HG02759 (cell line): ENCODE results near the gene YY1AP1.
"Not testable (repeated sequence)": the region's sequence is repeated elsewhere in the genome, so short reads cannot be mapped to it uniquely, and the experiment has no call there.

ENCODE experiments used
- ATAC-seq: cut with Tn5 transposase; IDR thresholded peaks from one replicate; pipeline ENCODE4 v1.9.1; 2021; ENCODE audit warnings: mild to moderate bottlenecking, moderate library complexity; ENCODE audit not compliant: unreplicated experiment

The YY1AP1 gene

GRCh38 chr1:155688324-155689080, at the start of gene YY1AP1:
YY1AP1 (minus strand) TSS chr1:155688774; CDS start chr1:155680436, 8,338 bp downstream.
- peak; percentile 86 for ATAC-seq

DNA sequence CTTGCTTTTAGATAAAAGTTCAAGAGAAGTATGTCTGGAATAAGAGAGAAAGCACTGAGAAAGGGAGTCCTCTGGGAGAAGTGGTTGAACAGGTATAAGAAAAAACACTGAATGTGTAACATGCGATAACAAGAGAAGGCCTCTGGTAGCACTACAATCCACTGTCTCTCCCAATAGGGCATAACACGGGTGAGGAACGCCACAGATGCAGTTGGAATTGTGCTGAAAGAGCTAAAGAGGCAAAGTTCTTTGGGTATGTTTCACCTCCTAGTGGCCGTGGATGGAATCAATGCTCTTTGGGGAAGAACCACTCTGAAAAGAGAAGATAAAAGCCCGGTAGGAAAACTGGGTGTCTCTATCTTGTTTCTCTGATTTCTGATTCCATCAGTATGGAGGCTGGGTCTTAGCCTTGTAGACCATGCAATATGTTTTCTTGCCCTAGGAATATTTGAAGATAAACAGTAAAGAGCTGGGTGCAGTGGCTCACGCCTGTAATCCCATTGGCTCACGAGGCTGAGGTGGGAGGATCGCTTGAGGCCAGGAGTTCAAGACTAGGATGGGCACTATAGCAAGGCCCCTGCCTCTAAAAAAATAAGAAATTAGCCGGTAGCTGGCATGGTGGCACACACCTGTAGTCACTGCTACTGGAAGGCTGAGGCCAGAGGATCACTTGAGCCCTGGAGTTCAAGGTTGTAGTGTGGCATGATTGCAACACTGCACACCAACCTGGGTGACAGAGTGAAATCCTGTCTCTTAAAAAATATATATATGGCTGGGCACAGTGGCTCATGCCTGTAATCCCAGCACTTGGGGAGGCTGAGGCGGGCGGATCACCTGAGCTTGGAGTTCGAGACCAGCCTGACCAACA, 40.7 kb upstream of the YY1AP1 start:
- no peak for ATAC-seq

DNA sequence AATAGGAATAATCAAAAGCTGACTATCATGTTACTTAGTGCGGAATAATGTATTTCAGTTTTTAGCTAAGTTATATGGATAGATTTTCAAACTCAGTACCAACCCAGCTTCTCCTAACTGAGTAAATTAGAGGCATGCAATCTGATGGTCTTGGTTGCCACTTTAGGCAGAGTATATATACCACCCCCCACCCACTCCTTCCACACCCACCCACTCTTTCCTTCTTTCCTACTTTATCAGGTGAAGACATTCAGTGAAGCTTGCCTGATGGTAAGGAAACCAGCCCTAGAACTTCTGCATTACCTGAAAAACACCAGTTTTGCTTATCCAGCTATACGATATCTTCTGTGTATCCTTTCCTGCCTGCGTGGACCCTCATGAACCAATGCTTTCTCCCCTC, 36.6 kb upstream of the YY1AP1 start:
- ATAC-seq = no peak

GRCh38 chr1:155719703-155720102, 31.1 kb upstream of the YY1AP1 start:
- ATAC-seq = no peak

DNA sequence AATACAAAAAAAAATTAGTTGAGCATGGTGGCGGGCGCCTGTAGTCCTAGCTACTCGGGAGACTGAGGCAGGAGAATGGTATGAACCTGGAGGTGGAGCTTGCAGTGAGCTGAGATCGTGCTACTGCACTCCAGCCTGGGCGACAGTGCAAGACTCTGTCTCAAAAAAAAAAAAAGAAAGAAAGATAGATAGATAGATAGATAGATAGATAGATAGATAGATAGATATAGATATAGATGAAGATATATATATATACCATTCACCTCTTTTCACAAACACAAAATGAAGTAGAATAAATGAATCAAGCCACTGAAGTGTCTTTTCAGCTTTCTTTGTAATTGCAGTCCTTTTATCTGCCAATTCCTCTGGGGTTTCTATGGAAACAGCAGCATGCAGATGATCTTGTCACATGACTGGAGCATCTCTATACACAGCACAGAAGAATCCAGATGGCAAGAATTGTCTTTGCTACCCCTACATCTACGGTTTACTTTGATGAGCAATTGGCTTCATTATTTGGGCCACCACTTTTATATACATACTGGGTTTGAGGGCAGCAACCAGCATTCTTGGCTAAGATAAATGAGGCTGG, 30.0 kb upstream of the YY1AP1 start:
- not testable (repeated sequence) for ATAC-seq

GRCh38 chr1:155717041-155717440, 28.5 kb upstream of the YY1AP1 start:
- ATAC-seq = no peak

GRCh38 chr1:155715777-155716176, 27.2 kb upstream of the YY1AP1 start:
- ATAC-seq = no peak

GRCh38 chr1:155715056-155715455, 26.5 kb upstream of the YY1AP1 start:
- ATAC-seq = not testable (repeated sequence)

DNA sequence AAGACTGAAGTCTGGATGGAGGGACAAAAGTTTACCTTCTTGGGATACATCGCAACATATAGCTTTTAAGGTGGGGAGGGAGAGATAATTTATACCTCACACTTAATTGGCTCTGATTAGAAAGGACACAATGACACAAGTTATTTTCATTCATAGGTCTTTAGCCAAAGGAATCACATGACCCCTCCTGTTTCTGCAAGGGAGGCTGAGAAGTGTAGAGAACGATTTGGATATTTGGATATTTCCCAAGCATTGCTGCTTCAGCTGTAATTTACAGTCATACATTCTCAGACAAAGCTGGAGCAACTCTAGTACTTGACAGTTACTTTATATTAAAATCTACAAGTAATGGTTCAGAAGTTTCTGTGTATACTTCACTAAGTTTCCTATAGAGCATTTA, 24.5 kb upstream of the YY1AP1 start:
- ATAC-seq = no peak

DNA sequence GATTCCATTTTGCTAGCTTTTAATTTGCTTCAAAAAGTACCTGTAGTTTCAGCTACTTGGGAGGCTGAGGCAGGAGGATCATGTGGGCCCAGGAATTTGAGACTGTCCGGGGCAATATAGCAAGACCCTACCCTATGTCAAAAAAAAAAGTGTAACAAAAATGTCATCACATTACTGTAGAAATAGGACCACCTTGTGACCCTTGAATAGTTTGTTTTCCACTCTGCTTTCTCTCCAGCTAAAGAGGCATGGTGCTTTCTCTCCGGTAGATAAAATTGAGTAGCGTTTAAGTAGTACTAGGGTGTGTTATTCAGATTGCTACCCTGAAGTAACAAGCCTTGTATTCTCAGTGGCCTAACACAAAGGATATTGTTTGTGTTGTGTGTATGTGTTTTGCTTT, 24.1 kb upstream of the YY1AP1 start:
- ATAC-seq = not testable (repeated sequence)

DNA sequence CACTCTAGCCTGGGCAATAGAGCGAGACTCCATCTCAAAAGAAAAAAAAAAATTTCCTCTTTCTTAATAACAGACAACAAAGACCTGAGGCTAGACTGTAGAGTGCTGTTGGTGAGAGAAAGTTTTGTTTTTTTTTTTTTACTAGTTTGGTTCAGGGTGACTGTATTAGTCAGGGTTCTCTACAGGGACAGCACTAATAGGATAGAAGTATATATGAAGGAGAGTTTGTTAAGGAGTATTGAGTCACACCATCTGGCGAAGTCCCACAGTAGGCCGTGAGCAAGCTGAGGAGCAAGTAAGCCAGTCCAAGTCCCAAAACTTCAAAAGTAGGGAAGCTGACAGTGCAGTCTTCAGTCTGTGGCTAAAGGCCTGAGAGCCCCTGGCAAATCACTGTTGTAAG, 22.9 kb upstream of the YY1AP1 start:
- ATAC-seq = not testable (repeated sequence)

DNA sequence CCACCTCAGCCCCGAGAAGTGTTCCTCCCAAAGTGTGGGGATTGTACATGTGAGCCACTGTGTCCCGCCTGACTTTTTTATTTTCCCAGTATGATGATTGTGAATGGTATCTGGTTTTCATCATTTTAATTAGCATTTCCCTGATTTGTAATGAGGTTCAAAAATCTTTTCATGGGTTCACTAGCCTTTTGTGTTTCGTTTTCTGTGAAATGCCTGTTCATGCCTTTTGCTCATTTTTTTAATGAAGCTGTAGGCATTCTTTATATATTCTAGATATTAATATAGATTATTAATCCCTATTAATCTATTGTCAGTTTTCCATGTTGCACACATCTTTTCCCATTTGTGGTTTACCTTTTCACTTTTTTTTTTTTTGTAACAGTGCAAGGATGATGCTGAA, 20.8 kb upstream of the YY1AP1 start:
- ATAC-seq = no peak

DNA sequence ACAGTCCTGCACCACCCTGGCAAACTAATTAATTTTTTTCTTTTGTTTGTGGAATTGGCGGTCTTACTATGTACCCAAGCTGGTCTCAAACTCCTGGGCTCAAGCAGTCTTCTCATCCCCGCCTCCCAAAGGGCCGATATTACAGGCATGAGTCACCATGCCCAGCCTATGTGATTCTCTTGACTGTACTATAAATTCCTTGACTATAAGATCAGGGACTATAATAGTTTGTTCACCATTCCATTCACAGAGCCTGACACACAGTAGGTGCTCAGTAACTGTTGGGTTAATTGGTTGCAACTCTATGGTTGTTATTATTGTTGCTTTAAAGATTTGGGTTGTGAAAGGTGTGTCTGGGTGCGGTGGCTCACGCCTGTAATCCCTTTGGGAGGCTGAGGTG, 17.6 kb upstream of the YY1AP1 start:
- ATAC-seq = no peak

GRCh38 chr1:155704414-155704813, 15.8 kb upstream of the YY1AP1 start:
- not testable (repeated sequence) for ATAC-seq

DNA sequence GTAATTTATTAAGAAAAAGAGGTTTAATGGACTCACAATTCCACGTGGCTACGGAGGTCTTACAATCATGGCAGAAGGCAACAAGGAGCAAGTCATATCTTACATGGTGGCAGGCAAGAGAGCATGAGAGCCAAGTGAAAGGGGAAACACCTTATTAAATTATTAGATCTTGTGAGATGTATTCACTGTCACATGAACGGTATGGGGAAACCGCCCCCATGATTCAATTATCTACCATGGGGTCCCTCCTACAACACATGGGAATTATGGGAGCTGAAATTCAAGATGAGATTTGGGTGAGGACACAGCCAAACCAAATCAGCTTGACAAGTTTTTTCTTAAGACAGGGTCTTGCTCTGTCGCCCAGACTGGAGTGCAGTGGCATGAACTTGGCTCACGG, 14.6 kb upstream of the YY1AP1 start:
- no peak for ATAC-seq

DNA sequence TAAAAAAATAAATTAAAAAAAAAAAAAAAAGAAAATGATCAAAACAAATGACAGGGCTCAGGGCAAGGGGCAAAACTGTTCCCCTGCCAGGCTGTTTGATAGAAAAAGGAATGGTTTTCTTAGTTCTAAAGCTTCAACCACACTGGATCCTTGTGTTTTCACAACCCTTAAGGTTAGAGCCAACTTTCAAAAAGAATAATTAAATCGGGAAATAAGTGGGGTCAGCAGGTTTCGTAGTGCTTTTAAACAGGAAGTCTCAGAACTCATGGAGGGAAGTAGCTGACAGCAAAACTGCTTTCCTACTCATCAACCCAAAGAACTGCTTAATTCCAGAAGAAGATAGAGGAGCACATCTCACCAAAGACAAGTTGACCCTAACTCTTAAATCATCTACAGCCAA, 13.1 kb upstream of the YY1AP1 start:
- ATAC-seq = not testable (repeated sequence)

- ATAC-seq = not testable (repeated sequence)
Measured at GRCh38 chr1:155699062-155699461, 10.5 kb upstream of the YY1AP1 start.

DNA sequence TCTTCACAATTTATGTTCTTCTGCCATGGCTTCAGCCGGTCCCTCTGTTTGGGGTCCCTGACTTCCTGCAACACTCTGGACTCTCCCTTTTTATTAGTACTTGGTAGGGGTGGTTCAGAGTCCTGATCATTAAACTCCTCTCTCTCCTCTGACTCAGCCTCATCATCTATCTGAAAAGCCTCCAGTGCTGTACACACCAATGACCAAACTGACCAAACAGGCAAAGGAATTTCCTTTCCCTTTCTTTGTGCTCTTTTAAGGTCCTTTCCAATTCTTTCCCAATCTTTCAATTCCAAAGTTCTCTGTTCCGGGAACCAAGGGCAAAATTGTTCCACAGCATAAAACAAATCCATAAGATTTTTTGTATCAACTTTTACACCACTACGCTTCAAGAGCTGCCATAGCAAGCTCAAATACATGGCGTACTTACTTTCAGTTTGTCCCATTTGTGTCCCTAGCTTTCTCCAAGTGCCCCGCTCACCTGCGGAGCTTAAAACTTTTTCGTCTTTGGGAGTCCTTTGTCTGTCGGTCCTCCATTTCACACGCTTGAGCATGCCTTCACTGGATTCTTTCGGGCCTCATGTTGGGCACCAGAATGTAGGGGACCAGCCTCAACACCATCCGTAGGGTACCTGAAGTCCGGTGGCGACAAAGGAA, 9.9 kb upstream of the YY1AP1 start:
- ATAC-seq = no peak

DNA sequence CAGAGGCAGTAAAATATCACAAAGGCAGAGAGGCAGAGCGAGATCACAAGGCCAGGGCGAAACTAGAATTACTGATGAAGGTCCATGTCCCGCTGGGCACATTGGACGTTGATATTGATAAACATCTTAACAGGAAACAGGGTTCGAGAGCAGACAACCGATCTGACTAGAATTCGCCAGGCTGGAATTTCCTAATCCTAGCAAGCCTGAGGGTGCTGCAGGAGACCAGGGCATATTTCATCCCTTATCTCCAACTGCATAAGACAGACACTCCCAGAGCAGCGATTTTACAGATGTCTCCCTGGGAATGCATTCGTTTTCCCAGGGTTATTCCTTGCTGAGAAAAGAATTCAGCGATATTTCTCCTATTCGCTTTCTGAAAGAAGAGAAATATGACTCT, 9.0 kb upstream of the YY1AP1 start:
- not testable (repeated sequence) for ATAC-seq

GRCh38 chr1:155697046-155697445, 8.5 kb upstream of the YY1AP1 start:
- no peak for ATAC-seq

GRCh38 chr1:155696524-155696923, 8.0 kb upstream of the YY1AP1 start:
- ATAC-seq = no peak
